ENCODE data around the gene AIG1. TPM values are rescaled to one million over a fixed set of nuclear protein-coding genes. Genes with fewer than 3 reads are reported as not detected.
"Not testable (repeated sequence)": the region's sequence is repeated elsewhere in the genome, so short reads cannot be mapped to it uniquely, and the experiment has no call there.

Gene AIG1
- total RNA-seq, 1 experiment from 2014 or later = 31.0 TPM

DNA sequence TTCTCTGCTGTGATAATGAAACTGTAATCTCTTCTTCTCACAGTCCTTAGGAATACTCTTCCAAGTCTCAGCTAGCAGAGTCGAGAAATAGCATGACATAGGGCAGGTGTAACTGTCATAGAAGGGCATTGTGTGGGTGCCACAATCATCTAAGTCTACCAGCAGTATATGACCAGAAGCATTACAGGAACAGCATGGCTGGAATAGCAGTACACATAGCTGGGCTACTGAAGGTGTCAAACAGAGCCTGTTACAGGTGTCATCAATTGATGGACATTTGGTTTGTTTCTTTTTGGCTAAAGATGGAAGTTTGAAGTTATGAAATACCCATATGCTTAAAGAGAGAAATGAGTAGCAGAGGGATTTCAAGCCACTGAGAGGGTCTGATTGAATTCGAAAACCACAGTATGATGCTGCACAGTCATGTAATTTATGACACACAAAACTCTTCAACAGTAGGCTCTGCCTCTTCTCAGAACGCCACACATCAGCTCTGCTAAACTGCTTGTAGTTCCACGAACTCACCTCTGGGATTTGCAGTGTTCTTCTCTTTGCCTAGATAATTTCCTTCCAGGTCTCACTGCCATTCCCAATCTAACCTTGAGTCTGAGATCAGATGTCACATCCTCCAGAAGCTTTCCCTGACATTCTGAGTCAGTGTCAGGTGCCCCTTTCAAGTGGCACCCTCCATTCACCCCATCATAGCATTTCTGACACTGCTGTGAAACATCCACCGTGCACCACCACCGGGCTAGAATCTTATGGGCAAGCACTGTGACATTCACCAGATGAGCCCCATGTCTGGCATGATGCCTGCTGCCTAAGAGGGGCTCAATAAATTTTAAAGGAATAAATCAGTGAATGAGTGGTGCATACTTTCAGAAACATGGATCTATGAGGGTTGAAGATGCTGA lies 238.8 kb downstream of the AIG1 start:
- no peak for DNase-seq (ENCODE audit: extremely low read depth, low read depth)

DNA sequence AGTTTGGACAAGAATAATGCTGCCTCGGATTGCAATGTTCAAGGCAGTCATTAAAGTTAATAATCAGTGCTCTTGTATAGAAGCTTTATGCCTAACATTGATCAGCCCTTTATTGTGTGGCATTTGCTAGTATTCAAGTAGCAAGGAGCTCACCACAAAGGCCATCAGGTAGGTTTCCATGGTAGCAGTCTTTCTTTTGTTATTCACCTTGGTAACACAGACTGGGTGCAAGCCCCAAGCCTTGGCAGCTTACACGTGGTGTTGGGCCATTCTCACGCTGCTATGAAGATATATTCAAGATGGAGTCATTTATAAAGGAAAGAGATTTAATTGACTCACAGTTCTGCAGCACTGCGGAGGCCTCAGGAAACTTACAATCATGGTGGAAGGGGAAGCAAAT lies 240.5 kb downstream of the AIG1 start:
- DNase-seq (ENCODE audit: extremely low read depth, low read depth) = no peak

DNA sequence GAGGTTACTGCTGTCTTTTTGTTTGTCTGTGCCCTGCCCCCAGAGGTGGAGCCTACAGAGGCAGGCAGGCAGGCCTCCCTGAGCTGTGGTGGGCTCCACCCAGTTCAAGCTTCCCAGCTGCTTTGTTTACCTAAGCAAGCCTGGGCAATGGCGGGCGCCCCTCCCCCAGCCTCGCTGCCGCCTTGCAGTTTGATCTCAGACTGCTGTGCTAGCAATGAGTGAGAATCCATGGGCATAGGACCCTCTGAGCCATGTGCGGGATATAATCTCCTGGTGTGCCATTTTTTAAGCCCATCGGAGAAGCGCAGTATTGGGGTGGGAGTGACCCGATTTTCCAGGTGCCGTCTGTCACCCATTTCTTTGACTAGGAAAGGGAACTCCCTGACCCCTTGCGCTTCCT lies 247.1 kb downstream of the AIG1 start:
- DNase-seq (ENCODE audit: extremely low read depth, low read depth) = not testable (repeated sequence)

DNA sequence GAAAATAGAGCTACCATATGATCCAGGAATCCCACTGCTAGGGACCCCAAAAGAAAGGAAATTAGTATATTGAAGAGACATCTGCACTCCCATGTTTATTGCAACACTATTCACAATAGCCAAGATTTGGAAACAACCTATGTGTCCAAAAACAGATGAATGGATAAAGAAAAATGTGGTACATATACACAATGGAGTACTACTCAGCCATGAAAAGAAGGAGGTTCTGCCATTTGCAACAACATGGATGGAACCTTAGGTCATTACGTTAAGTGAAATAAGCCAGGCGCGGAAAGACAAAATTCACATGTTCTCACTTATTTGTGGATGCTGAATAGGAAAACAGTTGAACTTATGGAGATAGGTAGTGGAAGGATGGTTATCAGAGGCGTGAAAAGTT lies 252.5 kb downstream of the AIG1 start:
- no peak for DNase-seq (ENCODE audit: extremely low read depth, low read depth)

DNA sequence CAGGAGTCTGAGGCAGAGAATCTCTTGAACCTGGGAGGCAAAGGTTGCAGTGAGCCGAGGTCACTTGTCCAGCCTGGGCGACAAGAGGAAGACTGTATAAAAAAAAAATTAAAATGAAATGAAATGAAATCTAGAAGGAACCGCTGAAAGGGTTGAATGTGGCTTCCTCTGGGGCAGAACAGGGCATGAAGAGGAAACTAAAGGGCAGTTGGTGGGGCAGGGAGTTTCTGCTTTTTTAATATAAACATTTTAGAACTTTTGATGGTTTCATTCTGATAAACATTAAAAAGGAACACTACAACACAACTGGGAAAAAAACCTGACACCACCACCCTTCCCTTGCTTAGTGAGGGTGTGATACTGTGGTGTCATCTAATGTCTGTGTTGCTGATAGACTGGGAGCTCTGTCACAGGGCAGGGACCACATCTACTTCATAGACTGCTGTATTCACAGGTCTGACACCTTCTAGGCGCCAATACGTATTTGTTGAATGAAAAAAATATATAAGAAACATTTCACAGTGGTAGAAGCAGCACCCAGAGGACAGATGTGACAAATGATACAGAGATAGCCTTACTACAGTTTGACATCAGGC lies 260.9 kb downstream of the AIG1 start:
- DNase-seq (ENCODE audit: extremely low read depth, low read depth) = no peak

DNA sequence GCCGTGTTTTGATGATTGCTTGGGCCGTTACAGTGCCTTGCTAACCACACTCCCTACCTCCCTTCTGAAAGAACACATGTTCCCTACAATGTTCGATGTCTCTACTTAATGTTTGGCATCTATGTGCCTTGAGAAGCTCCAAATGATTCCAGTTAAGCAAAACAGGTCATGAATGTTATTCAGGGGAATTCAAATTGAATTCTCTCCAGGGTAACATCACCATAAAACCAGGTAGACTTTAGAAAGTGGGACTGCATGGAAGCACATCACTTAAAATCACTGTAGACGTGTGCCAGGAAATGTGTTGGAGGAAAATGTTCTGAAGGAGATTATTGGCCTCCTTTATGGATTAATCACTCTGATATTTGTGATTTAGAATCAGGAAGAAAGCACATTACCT lies 261.7 kb downstream of the AIG1 start:
- no peak for DNase-seq (ENCODE audit: extremely low read depth, low read depth)

DNA sequence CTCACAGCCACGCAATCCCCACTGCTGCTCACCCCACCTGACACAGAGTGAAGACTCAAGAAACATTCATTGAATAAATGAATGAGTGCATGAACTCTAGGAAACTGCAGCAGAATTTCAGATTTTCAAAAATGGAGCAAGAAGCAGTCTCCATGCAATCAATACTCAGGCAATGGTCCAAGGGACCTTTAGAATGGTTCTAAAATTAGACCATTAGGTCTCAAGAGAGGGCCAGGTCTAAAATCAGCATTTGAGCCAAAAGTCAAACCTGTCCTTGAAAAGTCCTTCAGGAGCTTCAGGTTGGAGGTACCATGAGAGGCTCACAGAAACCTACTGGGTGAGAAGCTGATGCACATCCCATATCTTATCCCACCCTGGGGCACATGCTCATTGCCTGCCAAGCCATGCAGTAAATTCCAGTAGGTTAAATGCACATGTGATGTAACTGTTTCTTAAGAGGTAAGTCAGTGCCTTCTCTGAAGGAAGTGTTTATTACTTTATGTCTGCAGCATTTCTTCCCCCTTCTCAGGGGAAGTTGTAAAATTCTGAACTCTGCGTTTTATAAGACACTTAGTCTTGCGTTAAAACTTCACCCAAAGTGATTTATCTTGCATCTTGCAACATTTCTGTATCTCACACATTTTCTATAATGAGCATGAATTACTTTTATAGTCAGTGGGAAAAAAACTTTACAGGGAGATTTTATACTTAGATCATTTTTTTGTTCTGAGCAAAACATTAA lies 263.2 kb downstream of the AIG1 start:
- no peak for DNase-seq (ENCODE audit: extremely low read depth, low read depth)

DNA sequence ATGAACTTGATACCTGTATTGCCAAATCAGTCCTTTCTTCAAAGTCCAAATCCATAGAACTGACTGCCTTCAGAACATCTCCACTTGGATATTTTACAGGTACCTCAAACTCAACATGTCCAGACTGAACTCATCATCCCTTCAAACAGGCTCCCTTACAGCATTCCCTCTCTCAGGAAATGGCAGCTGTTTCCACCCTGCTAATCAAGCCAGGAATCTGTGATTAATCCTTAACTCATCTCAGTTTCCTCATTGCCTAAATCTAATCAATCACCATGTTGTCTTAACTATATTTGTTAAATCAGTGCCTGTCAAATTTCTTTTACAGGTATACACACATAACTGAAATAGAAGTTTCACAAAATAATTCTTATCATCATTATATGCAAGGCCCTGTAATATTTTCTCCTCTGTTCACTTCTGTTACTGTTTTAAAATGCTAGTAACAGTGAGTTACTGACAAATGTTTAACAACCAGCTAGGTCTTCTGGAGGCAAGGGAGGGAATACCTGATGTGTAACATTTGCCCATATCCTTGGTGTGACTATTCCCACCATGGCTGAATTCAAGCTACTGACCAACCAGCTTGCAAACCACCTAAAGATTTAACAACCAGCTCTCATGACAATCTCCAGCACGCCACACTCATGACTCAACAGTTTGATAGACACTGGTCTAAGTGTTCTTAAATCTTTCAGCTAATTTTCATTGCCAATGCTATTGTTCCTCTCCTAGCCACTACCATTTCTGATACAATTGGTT lies 264.9 kb downstream of the AIG1 start:
- DNase-seq (ENCODE audit: extremely low read depth, low read depth) = no peak

DNA sequence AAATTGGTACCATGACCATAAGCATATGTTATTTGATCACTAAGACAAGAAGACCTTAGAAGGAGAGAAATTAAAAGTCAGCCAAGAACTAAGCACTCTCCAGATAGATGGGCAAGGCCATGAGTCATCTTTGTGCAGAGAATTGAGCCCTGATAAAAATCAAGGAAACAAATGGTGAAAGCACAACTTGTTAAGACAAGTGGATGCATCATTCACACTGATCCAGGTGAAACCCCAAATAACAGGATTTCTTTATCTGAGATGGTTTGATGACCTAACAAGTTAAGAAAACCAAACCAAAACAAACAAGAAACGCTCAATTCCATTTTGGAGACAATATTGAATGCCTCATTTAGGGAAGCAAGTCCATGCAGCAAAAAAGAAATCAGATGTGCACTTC lies 268.2 kb downstream of the AIG1 start:
- no peak for DNase-seq (ENCODE audit: extremely low read depth, low read depth)

DNA sequence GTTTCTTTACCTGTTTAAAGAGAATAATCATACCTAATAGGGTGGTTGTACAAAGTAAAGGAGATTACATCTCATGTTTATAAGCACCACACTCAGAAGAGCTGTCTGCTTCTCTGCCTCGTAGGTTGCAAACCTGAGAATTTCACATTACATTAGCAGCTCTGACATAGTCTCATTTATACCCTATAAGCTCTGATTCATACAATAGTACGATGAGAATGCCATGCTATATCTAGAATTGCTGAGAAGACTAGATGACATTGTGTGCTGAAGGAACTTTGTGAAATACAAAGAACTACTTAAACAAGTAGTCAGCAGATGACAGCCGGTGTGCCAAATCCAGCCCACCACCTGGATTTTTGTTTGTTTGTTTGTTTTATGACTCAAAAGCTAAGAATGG lies 268.6 kb downstream of the AIG1 start:
- no peak for DNase-seq (ENCODE audit: extremely low read depth, low read depth)

DNA sequence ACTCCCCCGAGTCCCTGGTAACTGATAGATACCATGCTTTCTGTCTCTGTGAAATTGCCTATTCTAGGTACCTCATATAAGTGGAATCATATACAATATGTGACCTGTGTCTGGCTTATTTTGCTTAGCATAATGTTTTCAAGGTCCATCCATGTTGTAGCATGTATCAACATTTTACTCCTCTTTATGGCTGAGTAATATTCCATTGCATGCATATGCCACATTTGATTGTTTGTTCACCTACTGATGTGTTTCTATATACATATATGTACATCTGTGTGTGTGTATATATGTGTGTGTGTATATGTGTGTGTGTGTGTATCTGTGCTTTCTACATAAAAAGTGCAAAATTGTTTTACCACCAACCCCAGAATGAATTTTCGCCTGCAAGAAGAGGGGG lies 270.7 kb downstream of the AIG1 start:
- no peak for DNase-seq (ENCODE audit: extremely low read depth, low read depth)

DNA sequence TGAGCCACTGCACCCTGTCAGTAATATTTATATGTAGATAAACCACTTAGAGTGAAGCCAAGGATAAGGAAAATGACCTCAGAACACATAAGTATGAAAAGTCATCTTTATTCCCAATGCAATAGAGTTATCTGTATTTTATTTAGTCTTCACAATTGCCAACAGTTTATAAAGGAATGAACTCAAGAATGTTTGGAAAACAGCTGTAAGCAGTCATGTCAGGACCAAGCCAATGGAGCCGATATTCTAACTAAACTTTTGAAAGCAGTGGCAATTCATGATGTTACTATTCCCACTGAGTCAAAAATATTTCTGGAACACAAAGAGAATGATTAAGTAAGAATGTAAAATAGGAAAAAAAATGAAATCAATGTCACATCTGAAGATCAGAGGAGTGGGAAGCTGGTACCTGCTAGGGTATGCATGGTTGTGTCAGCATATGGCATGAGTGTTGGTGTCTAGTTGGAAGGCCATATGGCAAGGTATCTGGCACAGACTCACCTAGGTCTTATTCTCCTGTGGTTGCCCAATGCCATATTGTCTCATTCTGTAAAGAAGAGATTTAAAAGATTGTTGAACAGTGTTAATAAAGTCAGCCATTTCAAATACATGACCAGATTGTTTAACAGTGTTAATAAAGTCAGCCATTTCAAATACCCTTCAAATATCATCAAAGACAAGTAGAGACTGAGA lies 271.6 kb downstream of the AIG1 start:
- DNase-seq (ENCODE audit: extremely low read depth, low read depth) = no peak

DNA sequence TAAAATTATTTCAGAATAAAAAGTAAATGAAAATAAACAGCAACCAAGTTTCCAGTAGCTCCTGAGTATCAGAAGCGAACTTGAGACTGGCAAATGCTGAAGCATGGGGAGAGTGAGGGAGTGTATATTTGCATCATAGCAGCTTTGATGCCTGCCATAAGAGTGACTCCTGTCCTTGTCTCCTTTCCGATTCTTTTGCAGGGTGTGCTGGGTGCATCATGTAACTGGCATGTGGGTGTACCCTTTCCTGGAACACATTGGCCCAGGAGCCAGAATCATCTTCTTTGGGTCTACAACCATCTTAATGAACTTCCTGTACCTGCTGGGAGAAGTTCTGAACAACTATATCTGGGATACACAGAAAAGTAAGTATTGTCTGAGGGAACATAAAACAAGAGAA lies 272.4 kb downstream of the AIG1 start:
- no peak for DNase-seq (ENCODE audit: extremely low read depth, low read depth)

DNA sequence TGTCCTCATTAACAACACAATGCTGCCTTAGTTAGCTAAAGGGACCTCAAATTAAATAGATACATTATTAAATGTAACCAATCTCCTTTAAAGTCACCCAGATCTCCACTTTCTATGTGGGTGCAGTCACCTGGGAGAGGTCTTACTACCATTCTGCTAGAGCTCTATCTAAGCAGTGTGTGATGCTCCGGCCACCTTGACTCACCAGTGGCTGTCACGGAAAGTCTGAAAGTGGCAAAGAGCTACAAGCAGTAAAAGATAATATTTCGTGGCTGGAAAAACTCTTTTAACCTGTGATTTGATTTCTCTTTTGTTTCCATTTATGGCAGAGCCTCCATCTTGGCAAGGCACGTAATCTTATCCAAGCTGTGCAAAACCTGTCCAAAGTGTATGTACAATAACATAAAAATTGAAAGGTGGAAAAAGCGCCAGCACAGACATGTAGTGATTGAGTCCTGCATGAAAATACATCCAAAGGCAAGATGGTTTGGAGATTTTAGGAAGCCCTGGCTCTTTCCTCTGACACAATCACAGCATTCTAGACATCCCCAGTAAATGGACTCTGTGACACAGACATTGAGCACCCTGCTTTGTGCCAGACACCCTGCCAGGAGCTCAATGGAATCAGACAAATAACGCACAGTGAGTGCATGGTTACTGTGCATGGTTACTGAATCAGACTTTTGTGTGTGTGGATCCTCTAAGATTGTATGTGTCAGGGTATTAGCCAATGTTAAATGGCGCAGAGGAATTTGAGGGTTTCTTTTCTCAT lies 273.2 kb downstream of the AIG1 start:
- DNase-seq (ENCODE audit: extremely low read depth, low read depth) = no peak

DNA sequence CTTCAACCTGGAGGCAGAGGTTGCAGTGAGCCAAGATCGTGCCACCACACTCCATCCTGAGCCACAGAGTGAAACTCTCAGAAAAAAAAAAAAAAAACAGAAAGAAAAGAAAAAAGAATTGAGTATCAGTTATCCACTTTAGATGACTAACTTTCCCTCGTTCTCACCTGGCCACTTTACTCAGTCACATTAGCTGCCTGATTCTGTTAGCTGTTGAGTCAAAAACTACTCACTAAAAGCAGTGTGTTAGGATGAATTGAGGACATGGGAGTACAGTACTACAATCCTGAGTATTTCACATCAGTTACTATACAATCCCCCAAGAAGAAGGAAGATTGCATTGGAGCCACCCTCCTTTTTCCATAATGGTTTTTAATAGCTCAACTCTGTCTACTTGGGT lies 275.2 kb downstream of the AIG1 start:
- DNase-seq (ENCODE audit: extremely low read depth, low read depth) = no peak

DNA sequence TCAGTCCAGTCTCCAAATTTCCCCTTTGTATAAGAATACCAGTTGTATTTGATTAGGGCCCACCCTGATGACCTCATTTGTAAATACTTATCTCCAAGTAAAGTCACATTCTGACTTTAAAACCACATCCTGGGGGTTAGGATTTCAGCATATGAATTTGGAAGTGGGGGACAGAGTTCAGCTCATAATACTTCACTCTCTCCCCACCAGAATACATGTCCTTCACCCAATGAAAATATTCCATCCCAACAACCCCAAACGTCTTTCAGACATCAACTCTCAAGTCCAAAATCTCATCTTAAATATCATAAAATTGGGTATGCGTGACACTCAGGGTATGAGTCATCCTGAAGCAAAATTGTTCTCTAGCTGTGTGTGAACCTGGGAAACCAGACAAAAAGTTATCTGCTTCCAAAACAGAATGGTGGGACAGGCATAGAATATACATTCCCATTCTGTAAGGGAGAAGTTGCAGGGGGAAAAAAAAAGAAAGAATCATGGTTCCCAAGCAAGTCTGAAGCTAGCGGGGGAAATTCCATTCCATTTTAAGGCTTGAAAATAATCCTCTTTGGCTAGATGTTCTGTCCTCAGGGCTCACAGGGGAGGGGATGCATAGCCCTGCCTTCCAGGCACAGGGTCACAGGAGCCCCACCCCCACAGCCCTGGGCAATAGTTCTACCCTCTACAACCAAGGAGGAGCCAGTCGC lies 275.9 kb downstream of the AIG1 start:
- no peak for DNase-seq (ENCODE audit: extremely low read depth, low read depth)

DNA sequence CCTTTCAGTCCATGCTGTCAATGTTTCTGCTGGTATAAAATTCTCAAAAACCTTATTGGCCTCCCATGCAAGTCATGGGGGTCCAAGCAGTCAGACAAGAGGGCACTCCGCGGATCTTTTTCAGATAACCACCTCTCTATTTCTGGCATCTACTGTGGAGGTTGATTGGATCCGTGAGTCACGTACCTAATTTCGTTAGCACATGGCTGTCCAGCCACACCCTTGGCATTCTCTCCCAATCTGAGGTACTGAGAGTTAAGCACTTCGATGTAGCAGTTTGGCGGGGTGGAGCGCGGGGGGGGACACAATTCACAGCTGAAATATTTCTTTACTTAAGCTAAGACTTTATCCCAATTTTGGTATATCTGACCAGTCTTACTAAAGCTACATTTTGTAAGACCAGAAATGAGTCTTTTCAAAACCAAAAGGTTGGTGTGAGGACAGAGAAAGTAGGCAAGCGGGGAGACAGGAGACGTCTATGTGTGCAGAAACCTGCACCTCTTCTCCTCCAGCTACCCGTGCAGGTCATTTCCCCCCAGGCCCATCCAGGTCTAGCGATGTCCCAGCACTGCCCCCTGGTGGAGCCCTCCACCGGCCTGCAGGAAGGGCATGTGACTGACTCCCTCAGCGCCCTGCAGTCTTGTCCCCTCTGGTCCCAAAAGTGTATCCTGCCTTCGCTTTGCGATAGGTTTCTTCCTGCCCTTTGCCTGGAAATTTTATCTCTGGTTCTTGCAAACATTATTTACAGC lies 276.7 kb downstream of the AIG1 start:
- peak; percentile 16 for DNase-seq (ENCODE audit: extremely low read depth, low read depth)

DNA sequence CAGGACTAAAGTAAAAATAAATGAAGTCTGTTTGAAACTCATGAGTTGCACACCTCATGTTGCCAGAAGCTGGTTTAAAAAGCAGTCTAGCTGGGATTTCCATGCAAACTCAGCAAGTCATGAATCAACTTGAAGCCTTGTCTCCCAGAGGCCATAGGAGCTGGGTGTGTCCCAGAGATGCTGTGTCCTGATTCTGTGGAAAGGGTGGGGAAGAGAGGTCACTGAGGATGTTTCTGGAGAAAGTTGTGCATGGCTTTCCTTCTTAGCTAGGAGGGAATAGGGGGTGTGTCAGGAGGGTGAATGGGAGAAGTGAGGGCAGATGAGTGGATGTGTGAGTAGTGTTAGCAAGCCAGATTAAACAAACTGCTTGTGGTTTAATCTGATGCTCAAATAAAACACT lies 278.5 kb downstream of the AIG1 start:
- no peak for DNase-seq (ENCODE audit: extremely low read depth, low read depth)
